ENCODE results near the gene WDPCP. TPM values are rescaled to one million over a fixed set of nuclear protein-coding genes. Genes with fewer than 3 reads are reported as not detected.

Gene WDPCP
- total and polyA plus RNA-seq, 2 donors (not counting 1 experiment from before 2014, with no cell fraction given): 5.6 to 22.8 TPM

- WGBS (ENCODE audit: insufficient coverage): no CpG with 5 or more reads among the region's 3 CpGs
- peaks cover 0 to 6% (median 5%) of the 10 kb centered on the region in 3 donors for H3K9me3 ChIP-seq (ENCODE audit: control extremely low read depth in 1 of 3, control insufficient read depth in 2 of 3, insufficient read depth in 1 of 3, low read length in 2 of 3)
- TF ChIP-seq CTCF (IDR thresholded peaks at IDR 0.05) (no peak), EZH2 (IDR thresholded peaks at IDR 0.05; ENCODE audit: borderline replicate concordance, insufficient read depth, low read depth, low read length, poor library complexity, severe bottlenecking) (no peak)
- H3K4me1 Mint-ChIP-seq: no peaks in the 10 kb centered on the region
- H3K27me3 ChIP-seq (replicated peaks in 1 of 4; ENCODE audit: control extremely low read depth in 1 of 4, control insufficient read depth in 3 of 4, insufficient read depth in 4 of 4, low read length in 3 of 4): no peaks in the 10 kb centered on the region
- H3K4me2 ChIP-seq (replicated peaks; ENCODE audit: low read depth, low read length, poor library complexity, severe bottlenecking): no peak overlapping the region
- no peak overlapping the region for H3K9ac ChIP-seq (ENCODE audit: low read length)
- DNase-seq (no peak), ATAC-seq (ENCODE audit: low read depth) (no peak)
- peaks cover 2% of the 10 kb centered on the region in 2 experiments for H3K36me3 ChIP-seq (replicated peaks in 1 of 2; ENCODE audit: control extremely low read depth in 1 of 2, control insufficient read depth in 1 of 2, extremely low read depth in 1 of 2, insufficient read depth in 2 of 2, low read length in 1 of 2)
- H3K4me3 Mint-ChIP-seq: no peak overlapping the region
- H3K4me1 ChIP-seq (ENCODE audit: control insufficient read depth in 2 of 2, insufficient read depth in 2 of 2, low read length in 2 of 2): no peaks in the 10 kb centered on the region
- ChIA-PET CTCF (no interaction called here), POLR2A (no interaction called here)
- H3K79me2 ChIP-seq (ENCODE audit: control insufficient read depth, insufficient read depth, low read length): no peaks in the 10 kb centered on the region
- no peak overlapping the region for H2AFZ ChIP-seq (ENCODE audit: insufficient read depth, low read depth, low read length, poor library complexity, severe bottlenecking)
- no peak overlapping the region for H3K27ac ChIP-seq (ENCODE audit: low read length in 2 of 2)
- no peaks in the 10 kb centered on the region for H3K27me3 Mint-ChIP-seq
- H4K20me1 ChIP-seq (ENCODE audit: control insufficient read depth, insufficient read depth, low read length, poor library complexity, severe bottlenecking): no peaks in the 10 kb centered on the region
- peaks cover 4% of the 10 kb centered on the region for H3K9me3 Mint-ChIP-seq (ENCODE audit: insufficient read depth)
- no peak overlapping the region for H3K4me3 ChIP-seq (ENCODE audit: control extremely low read depth in 1 of 5, extremely low read depth in 1 of 5, insufficient read depth in 1 of 5, low read depth in 2 of 5, low read length in 4 of 5)
- intact Hi-C loops (cut with micrococcal nuclease): no loop called here
- no peak overlapping the region for H3K27ac Mint-ChIP-seq
Measured at GRCh38 chr2:63372549-63372948, 215.7 kb downstream of the WDPCP start.

- H3K4me3 Mint-ChIP-seq: no peak overlapping the region
- intact Hi-C loops (cut with micrococcal nuclease): no loop called here
Measured at GRCh38 chr2:63369146-63369545, 219.1 kb downstream of the WDPCP start.

More at GRCh38 chr2:63369146-63369545, 219.1 kb downstream of the WDPCP start:
- no peaks in the 10 kb centered on the region for H3K4me1 ChIP-seq (ENCODE audit: control insufficient read depth in 2 of 2, insufficient read depth in 2 of 2, low read length in 2 of 2)
- no peaks in the 10 kb centered on the region for H4K20me1 ChIP-seq (ENCODE audit: control insufficient read depth, insufficient read depth, low read length, poor library complexity, severe bottlenecking)
- no peak overlapping the region for H2AFZ ChIP-seq (ENCODE audit: insufficient read depth, low read depth, low read length, poor library complexity, severe bottlenecking)
- H3K27ac Mint-ChIP-seq: no peak overlapping the region
- no peak overlapping the region for H3K27ac ChIP-seq (ENCODE audit: low read length in 2 of 2)
- H3K36me3 ChIP-seq (replicated peaks in 1 of 2; ENCODE audit: control extremely low read depth in 1 of 2, control insufficient read depth in 1 of 2, extremely low read depth in 1 of 2, insufficient read depth in 2 of 2, low read length in 1 of 2): peaks cover 2% of the 10 kb centered on the region in 2 experiments
- H3K4me2 ChIP-seq (replicated peaks; ENCODE audit: low read depth, low read length, poor library complexity, severe bottlenecking): no peak overlapping the region
- no peak overlapping the region for H3K9ac ChIP-seq (ENCODE audit: low read length)
- H3K4me1 Mint-ChIP-seq: no peaks in the 10 kb centered on the region
- WGBS (ENCODE audit: insufficient coverage): no CpG with 5 or more reads among the region's 1 CpG
- H3K9me3 ChIP-seq (ENCODE audit: control extremely low read depth in 1 of 3, control insufficient read depth in 2 of 3, insufficient read depth in 1 of 3, low read length in 2 of 3): peaks cover 0 to 6% (median 5%) of the 10 kb centered on the region in 3 donors
- DNase-seq (no peak), ATAC-seq (ENCODE audit: low read depth) (no peak)
- H3K27me3 Mint-ChIP-seq: no peaks in the 10 kb centered on the region
- TF ChIP-seq EZH2 (IDR thresholded peaks at IDR 0.05; ENCODE audit: borderline replicate concordance, insufficient read depth, low read depth, low read length, poor library complexity, severe bottlenecking) (no peak), CTCF (IDR thresholded peaks at IDR 0.05) (no peak)
- H3K4me3 ChIP-seq (ENCODE audit: control extremely low read depth in 1 of 5, extremely low read depth in 1 of 5, insufficient read depth in 1 of 5, low read depth in 2 of 5, low read length in 4 of 5): no peak overlapping the region
- H3K79me2 ChIP-seq (ENCODE audit: control insufficient read depth, insufficient read depth, low read length): no peaks in the 10 kb centered on the region
- H3K9me3 Mint-ChIP-seq (ENCODE audit: insufficient read depth): peaks cover 4% of the 10 kb centered on the region
- CTCF ChIA-PET: no interaction called here
- POLR2A ChIA-PET: no interaction called here
- no peaks in the 10 kb centered on the region for H3K27me3 ChIP-seq (replicated peaks in 1 of 4; ENCODE audit: control extremely low read depth in 1 of 4, control insufficient read depth in 3 of 4, insufficient read depth in 4 of 4, low read length in 3 of 4)

Data from B cell (primary cell).